OCI-LY7 (cell line): ENCODE data around the gene INHBB. TPM values are rescaled to one million over a fixed set of nuclear protein-coding genes. Genes with fewer than 3 reads are reported as not detected.

Experiments used
- BruUV-seq: library from RNA; stranded (reverse); fragments of 400-500 nt; replicated peaks from 2 replicates; lab custom pipeline; 2021; lab: Mats Ljungman, UMichigan
- CTCF ChIA-PET: fragments of 300-600 bp; sonication (Branson Sonifier 250); formaldehyde crosslinking; loops from one replicate; lab custom pipeline; 2022; ENCODE audit warnings: antibody characterized with exemption; ENCODE audit not compliant: unreplicated experiment; lab: Charles Lee
- POLR2A ChIA-PET: fragments of 300-600 bp; sonication (Branson Sonifier 250); formaldehyde crosslinking; loops from one replicate; lab custom pipeline; 2022; ENCODE audit warnings: antibody characterized with exemption; lab: Charles Lee
- DNase-seq: peaks from one replicate; pipeline ENCODE4 v3.0.0-alpha.2; 2015; ENCODE audit warnings: low spot score
- H2AFZ ChIP-seq: fragments of 200-600 bp; sonication (generic), shearing (Covaris generic); 2 replicates; pipeline ENCODE4 v1.6.1; 2014; ENCODE audit warnings: mild to moderate bottlenecking, antibody characterized with exemption, low read length, moderate library complexity
- H3K27ac ChIP-seq: fragments of 200-600 bp; sonication (generic); 2 replicates; pipeline ENCODE4 v1.5.1; 2014; ENCODE audit warnings: mixed run types, low read depth, mild to moderate bottlenecking, moderate library complexity, low read length, inconsistent platforms; ENCODE audit not compliant: poor library complexity, severe bottlenecking
- H3K36me3 ChIP-seq: fragments of 200-600 bp; sonication (generic); 2 replicates; pipeline ENCODE4 v1.6.1; 2014; ENCODE audit warnings: mild to moderate bottlenecking, antibody characterized with exemption, low read length, moderate library complexity, mixed read lengths; ENCODE audit not compliant: insufficient read depth
- H3K4me1 ChIP-seq: fragments of 200-600 bp; sonication (generic); 2 replicates; pipeline ENCODE4 v1.5.1; 2014; ENCODE audit warnings: mild to moderate bottlenecking, low read length; ENCODE audit not compliant: insufficient read depth, poor library complexity, severe bottlenecking
- H3K4me2 ChIP-seq: fragments of 200-600 bp; sonication (generic); 2 replicates; pipeline ENCODE4 v1.6.1; 2014; ENCODE audit warnings: mild to moderate bottlenecking, low read length
- H3K4me3 ChIP-seq: fragments of 200-600 bp; sonication (generic); 2 replicates; pipeline ENCODE4 v1.5.1; 2014; ENCODE audit warnings: mild to moderate bottlenecking, low read depth, low read length; ENCODE audit not compliant: poor library complexity, severe bottlenecking
- H3K79me2 ChIP-seq: fragments of 200-600 bp; sonication (generic); 2 replicates; pipeline ENCODE4 v1.6.1; 2016; ENCODE audit warnings: low read depth, mild to moderate bottlenecking, low read length, moderate library complexity, mixed read lengths; ENCODE audit not compliant: insufficient read depth
- H3K9me2 ChIP-seq: fragments of 200-600 bp; sonication (generic); 2 replicates; pipeline ENCODE4 v1.6.1; 2016; ENCODE audit warnings: mild to moderate bottlenecking, low read length, mixed read lengths; ENCODE audit not compliant: insufficient read depth
- H3K9me3 ChIP-seq: fragments of 200-600 bp; sonication (generic); 2 replicates; pipeline ENCODE4 v1.6.1; 2014; ENCODE audit warnings: mild to moderate bottlenecking, mixed run types, low read length, mixed read lengths
- H4K20me1 ChIP-seq: fragments of 200-600 bp; sonication (generic); 2 replicates; pipeline ENCODE4 v1.6.1; 2014; ENCODE audit warnings: mild to moderate bottlenecking, antibody characterized with exemption, low read length, moderate library complexity, mixed read lengths; ENCODE audit not compliant: insufficient read depth
- CTCF ChIP-seq: fragments of 200-600 bp; sonication (generic); conservative IDR thresholded peaks from 2 replicates; pipeline ENCODE4 v1.5.1; 2014; ENCODE audit warnings: mild to moderate bottlenecking, antibody characterized with exemption, low read length, moderate library complexity, mixed read lengths
- EZH2phosphoT487 ChIP-seq: fragments of 200-600 bp; sonication (generic); IDR thresholded peaks from 2 replicates; pipeline ENCODE4 v1.6.1; 2018; ENCODE audit warnings: low read depth, borderline replicate concordance, mild to moderate bottlenecking, mixed run types, antibody characterized with exemption, low read length, moderate library complexity, mixed read lengths
- intact Hi-C: fragments of 100-400 bp; cut with micrococcal nuclease; formaldehyde crosslinking; loops from one replicate; pipeline ENCODE4 v1.10.0; 2022; ENCODE audit not compliant: unreplicated experiment
- total RNA-seq, 2 experiments: library from RNA; depleted of rRNA in 1 of 2; stranded (reverse); fragments of >200 nt in 1 of 2; shearing (Covaris generic) in 1 of 2; gene quantifications; 2 replicates each; pipeline ENCODE4 v1.2.3, GENCODE V29; 2014 to 2022

The INHBB gene
- total RNA-seq, 2 experiments from 2014 or later: not detected

- Histone ChIP-seq H2AFZ (no peak overlapping the region), H3K36me3 (no peaks in the 10 kb centered on the region), H3K4me2 (no peak overlapping the region), H3K9me3 (no peaks in the 10 kb centered on the region), H4K20me1 (no peaks in the 10 kb centered on the region), H3K4me3 (no peak overlapping the region), H3K4me1 (no peaks in the 10 kb centered on the region), H3K79me2 (no peaks in the 10 kb centered on the region), H3K27ac (no peak overlapping the region), H3K9me2 (no peaks in the 10 kb centered on the region)
- DNase-seq: no peak
- TF ChIP-seq EZH2phosphoT487 (no peak), CTCF (no peak)
- intact Hi-C loops: no loop called here
- BruUV-seq: no TSS peak
- CTCF ChIA-PET: no interaction called here
- POLR2A ChIA-PET: no interaction called here
These were observed 53.9 kb downstream of the INHBB start for GRCh38 chr2:120399889-120400240.

- Histone ChIP-seq H3K9me2 (no peaks in the 10 kb centered on the region), H3K4me3 (no peak overlapping the region), H4K20me1 (no peaks in the 10 kb centered on the region), H3K79me2 (no peaks in the 10 kb centered on the region), H3K4me1 (no peaks in the 10 kb centered on the region), H3K4me2 (no peak overlapping the region), H3K36me3 (no peaks in the 10 kb centered on the region), H3K27ac (no peak overlapping the region), H3K9me3 (no peaks in the 10 kb centered on the region), H2AFZ (no peak overlapping the region)
- BruUV-seq: no TSS peak
- no peak for DNase-seq
- intact Hi-C loops: no loop called here
- POLR2A ChIA-PET: interaction anchor here (0.7 kb wide), 1 partner anchor 441 kb away, joined by 4 read pairs; no protein-coding TSS in a partner anchor
- no peak for TF ChIP-seq EZH2phosphoT487
- TF ChIP-seq CTCF: no peak
- CTCF ChIA-PET: no interaction called here
These were observed 54.6 kb downstream of the INHBB start for GRCh38 chr2:120400551-120400950.

Other genes starting within 250 kb of the INHBB start
- gene TMEM185B, start 122.7 kb upstream of the INHBB start, total RNA-seq (2014; rRNA removed; shearing (Covaris generic)): 28.7 and 30.2 TPM in 2 replicates
- 21.4 and 24.4 TPM in 2 replicates for gene TMEM185B, start 122.7 kb upstream of the INHBB start, total RNA-seq (2022)
- 13.7 and 16.2 TPM in 2 replicates for gene RALB, start 93.3 kb upstream of the INHBB start, total RNA-seq (2014; rRNA removed; shearing (Covaris generic))
- 22.8 and 23.6 TPM in 2 replicates for gene RALB, start 93.3 kb upstream of the INHBB start, total RNA-seq (2022)